ENCODE results near the gene NAV3.

The NAV3 gene

DNA sequence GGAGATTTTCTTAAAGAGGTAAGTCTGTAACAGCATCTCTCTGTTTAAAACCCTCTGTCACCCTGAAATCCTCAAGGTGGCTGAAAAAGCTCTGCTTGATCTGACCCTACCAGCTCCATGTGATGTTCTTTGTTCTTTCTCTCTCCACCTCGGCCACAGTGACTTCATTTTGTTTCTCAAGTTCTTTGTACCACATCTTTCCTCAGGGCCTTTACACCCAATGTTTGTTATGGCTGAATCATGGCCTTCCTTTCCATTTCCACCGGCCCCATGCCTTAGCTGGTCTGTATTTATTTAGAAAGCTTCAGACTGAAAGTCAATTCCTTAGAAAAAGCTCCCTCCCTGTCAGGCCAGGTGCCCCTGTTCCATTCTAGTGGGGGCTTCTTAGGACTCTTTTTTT is 431.2 kb downstream of the NAV3 start:
- DNase-seq (ENCODE audit: low read depth), result no peak

Data from iris pigment epithelial cell (primary cell).